Prostate gland (tissue), 2 donors: ENCODE measurements around the gene MAP4K3. TPM values are rescaled to one million over a fixed set of nuclear protein-coding genes. Genes with fewer than 3 reads are reported as not detected.

Experiments
- DNase-seq: peaks from one replicate; pipeline ENCODE4 v3.0.0-alpha.2; 2019; ENCODE audit warnings: low spot score
- H3K27ac ChIP-seq, 2 donors: fragments of 200-600 bp; sonication (generic); 2 replicates each; pipeline ENCODE4 v1.5.1; 2017 to 2019
- H3K27me3 ChIP-seq: fragments of 200-600 bp; sonication (generic); replicated peaks from 2 replicates; pipeline ENCODE4 v1.5.1; 2019; ENCODE audit not compliant: insufficient read depth
- H3K36me3 ChIP-seq, 2 donors: fragments of 200-600 bp; sonication (generic); 1 replicate in 1 of 2; 2 replicates in 1 of 2; pipeline versions ENCODE4 v1.5.1 to v1.8.1; 2017 to 2019
- H3K4me1 ChIP-seq: fragments of 200-600 bp; sonication (generic); replicated peaks from 2 replicates; pipeline ENCODE4 v1.5.1; 2019
- H3K4me3 ChIP-seq, 2 donors: fragments of 200-600 bp; sonication (generic); 2 replicates each; pipeline ENCODE4 v1.5.1; 2017 to 2019
- H3K9me3 ChIP-seq: fragments of 200-600 bp; sonication (generic); 2 replicates; pipeline ENCODE4 v1.5.1; 2017
- POLR2A ChIP-seq: fragments of 450-650 bp; IDR thresholded peaks from one replicate; pipeline ENCODE4 v1.6.1; 2016; ENCODE audit warnings: antibody characterized with exemption, mild to moderate bottlenecking
- POLR2AphosphoS5 ChIP-seq: sonication (generic); formaldehyde crosslinking; IDR thresholded peaks from one replicate; pipeline ENCODE4 v1.6.1; 2017; ENCODE audit warnings: antibody characterized with exemption
- WGBS: methylation state at CpG from one replicate; pipeline ENCODE4 v1.1.5; 2018; 5-methylcytosine and 5-hydroxymethylcytosine counted together
- intact Hi-C: fragments of 100-400 bp; cut with DNase I; formaldehyde crosslinking; loops from one replicate; pipeline ENCODE4 v1.14.2; 2022
- small RNA-seq, 2 donors: library from RNA; depleted of rRNA; stranded (forward); fragments of <200 nt; gene quantifications; one replicate each; pipeline ENCODE3, GENCODE V24; 2016
- total RNA-seq, 2 donors: library from RNA; depleted of rRNA; stranded (reverse); fragments of >200 nt; gene quantifications; one replicate each; pipeline ENCODE4 v1.1.0, GENCODE V29; 2016
- TF ChIP-seq, protein P1 (sequence below), 4 experiments: fragments of 200-600 bp in 2 of 4; fragments of 450-650 bp in 2 of 4; sonication (generic) in 2 of 4; IDR thresholded peaks; 1 replicate in 3 of 4; 2 replicates in 1 of 4; pipeline ENCODE4 v1.5.1; 2016 to 2019; ENCODE audit warnings: antibody characterized with exemption in 4 of 4, mild to moderate bottlenecking in 2 of 4, moderate library complexity in 2 of 4

The MAP4K3 gene
- total RNA-seq, 2 donors from 2014 or later = 34.3 to 41.8 TPM

DNA sequence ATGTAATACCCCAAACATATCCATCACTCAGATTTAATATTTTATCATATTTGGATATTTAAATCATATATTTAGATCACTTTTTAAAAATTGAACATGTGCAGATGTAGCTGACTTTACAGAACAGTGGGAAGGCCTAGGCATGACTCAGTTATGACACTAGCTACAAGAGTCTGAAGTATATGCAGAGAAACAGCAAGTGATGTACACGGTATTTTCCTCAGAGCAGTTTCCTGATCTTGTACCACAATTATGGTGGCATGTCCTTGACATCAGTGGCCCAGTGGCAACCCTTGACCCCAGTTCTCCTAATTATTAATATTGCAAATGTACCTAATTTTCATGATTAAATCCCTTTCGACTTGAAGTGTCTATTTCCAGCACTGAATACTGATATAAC lies 221.5 kb downstream of the MAP4K3 start:
- Histone ChIP-seq H3K27me3 (no peaks in the 10 kb centered on the region), H3K4me1 (no peaks in the 10 kb centered on the region), H3K4me3 (no peak overlapping the region), H3K9me3 (no peaks in the 10 kb centered on the region), H3K27ac (no peak overlapping the region), H3K36me3 (no peaks in the 10 kb centered on the region)
- 86% methylated on average over 2 of the region's 2 CpGs for WGBS
- TF ChIP-seq, protein P1, sequence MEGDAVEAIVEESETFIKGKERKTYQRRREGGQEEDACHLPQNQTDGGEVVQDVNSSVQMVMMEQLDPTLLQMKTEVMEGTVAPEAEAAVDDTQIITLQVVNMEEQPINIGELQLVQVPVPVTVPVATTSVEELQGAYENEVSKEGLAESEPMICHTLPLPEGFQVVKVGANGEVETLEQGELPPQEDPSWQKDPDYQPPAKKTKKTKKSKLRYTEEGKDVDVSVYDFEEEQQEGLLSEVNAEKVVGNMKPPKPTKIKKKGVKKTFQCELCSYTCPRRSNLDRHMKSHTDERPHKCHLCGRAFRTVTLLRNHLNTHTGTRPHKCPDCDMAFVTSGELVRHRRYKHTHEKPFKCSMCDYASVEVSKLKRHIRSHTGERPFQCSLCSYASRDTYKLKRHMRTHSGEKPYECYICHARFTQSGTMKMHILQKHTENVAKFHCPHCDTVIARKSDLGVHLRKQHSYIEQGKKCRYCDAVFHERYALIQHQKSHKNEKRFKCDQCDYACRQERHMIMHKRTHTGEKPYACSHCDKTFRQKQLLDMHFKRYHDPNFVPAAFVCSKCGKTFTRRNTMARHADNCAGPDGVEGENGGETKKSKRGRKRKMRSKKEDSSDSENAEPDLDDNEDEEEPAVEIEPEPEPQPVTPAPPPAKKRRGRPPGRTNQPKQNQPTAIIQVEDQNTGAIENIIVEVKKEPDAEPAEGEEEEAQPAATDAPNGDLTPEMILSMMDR (IDR thresholded peaks at IDR 0.05) = no peak
- TF ChIP-seq POLR2AphosphoS5 (no peak), POLR2A (no peak)
- no peak for DNase-seq
- intact Hi-C loops = no loop called here

DNA sequence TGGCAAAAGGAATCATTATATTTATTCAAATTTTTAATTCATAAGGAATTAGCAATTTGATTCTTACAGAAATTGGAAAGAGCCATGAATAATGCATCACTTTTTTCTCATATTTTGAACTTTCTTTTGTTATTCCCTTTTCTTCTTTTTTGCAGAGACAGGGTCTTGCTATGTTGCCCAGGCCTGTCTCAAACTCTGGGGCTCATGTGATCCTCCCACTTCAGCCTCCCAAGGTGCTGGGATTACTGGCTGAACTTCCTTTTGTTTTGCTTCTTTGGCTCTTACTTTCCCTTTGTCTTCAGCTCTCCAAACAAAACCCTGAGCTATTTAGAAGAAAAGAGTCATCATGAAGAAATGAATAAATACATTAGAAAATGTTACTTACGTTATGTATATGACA lies 224.1 kb downstream of the MAP4K3 start:
- Histone ChIP-seq H3K9me3 (no peaks in the 10 kb centered on the region), H3K27ac (no peak overlapping the region), H3K4me3 (no peak overlapping the region), H3K27me3 (no peaks in the 10 kb centered on the region), H3K36me3 (no peaks in the 10 kb centered on the region), H3K4me1 (no peaks in the 10 kb centered on the region)
- TF ChIP-seq, protein P1 (IDR thresholded peaks at IDR 0.05) = no peak
- no peak for TF ChIP-seq POLR2A
- TF ChIP-seq POLR2AphosphoS5 = no peak
- intact Hi-C loops = no loop called here
- DNase-seq = no peak
- WGBS = 98% methylated on average over 1 of the region's 1 CpG

DNA sequence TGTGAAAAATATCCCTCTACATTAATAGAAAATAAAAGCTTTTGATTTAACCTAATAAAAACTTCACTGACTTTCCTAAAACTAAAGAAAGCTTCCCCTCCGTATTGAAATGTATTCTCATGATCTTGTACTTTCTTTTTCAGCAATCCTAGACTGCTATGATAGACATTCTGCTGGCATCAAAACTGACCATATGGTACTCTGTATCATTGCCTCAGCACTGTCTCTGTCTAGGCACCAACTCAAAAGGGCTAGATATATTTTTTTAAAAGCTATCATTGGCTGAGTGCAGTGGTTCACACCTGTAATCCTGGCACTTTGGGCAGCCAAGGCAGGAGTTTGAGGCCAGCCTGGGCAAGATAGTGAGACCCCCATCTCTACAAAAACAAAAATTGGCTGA lies 226.2 kb downstream of the MAP4K3 start:
- H3K4me3 ChIP-seq = no peak overlapping the region
- 63% methylated on average over 1 of the region's 1 CpG for WGBS
- no peaks in the 10 kb centered on the region for H3K9me3 ChIP-seq
- no peak for DNase-seq
- intact Hi-C loops = no loop called here
- TF ChIP-seq POLR2AphosphoS5 (no peak), POLR2A (no peak)
- no peaks in the 10 kb centered on the region for H3K36me3 ChIP-seq
- H3K27me3 ChIP-seq = no peaks in the 10 kb centered on the region
- H3K27ac ChIP-seq = no peak overlapping the region
- no peaks in the 10 kb centered on the region for H3K4me1 ChIP-seq

DNA sequence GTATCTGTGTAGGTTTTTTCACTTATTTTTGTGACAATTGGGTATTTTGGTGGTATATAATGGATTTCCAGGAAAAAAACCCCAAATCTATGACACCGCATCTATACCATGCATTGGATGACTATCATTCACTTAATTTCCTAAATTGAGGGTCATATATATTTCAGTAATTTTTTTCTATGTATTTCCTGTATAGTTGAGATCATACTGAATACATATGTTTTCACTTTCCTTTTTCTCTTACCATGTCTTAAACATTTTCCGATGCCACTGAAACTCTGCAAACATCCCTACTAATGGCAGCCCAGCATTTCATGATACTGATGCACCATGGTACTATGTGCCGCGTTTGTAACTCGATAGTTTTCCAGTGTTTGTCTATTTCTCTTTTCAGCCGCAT lies 233.7 kb downstream of the MAP4K3 start:
- 88% methylated on average over 6 of the region's 6 CpGs for WGBS
- H3K4me1 ChIP-seq = no peaks in the 10 kb centered on the region
- TF ChIP-seq, protein P1 (IDR thresholded peaks at IDR 0.05) = no peak
- no peak for TF ChIP-seq POLR2A
- TF ChIP-seq POLR2AphosphoS5 = no peak
- no peaks in the 10 kb centered on the region for H3K36me3 ChIP-seq
- no peaks in the 10 kb centered on the region for H3K9me3 ChIP-seq
- DNase-seq = no peak
- intact Hi-C loops = no loop called here
- H3K27ac ChIP-seq = no peak overlapping the region
- no peak overlapping the region for H3K4me3 ChIP-seq
- H3K27me3 ChIP-seq = no peaks in the 10 kb centered on the region

DNA sequence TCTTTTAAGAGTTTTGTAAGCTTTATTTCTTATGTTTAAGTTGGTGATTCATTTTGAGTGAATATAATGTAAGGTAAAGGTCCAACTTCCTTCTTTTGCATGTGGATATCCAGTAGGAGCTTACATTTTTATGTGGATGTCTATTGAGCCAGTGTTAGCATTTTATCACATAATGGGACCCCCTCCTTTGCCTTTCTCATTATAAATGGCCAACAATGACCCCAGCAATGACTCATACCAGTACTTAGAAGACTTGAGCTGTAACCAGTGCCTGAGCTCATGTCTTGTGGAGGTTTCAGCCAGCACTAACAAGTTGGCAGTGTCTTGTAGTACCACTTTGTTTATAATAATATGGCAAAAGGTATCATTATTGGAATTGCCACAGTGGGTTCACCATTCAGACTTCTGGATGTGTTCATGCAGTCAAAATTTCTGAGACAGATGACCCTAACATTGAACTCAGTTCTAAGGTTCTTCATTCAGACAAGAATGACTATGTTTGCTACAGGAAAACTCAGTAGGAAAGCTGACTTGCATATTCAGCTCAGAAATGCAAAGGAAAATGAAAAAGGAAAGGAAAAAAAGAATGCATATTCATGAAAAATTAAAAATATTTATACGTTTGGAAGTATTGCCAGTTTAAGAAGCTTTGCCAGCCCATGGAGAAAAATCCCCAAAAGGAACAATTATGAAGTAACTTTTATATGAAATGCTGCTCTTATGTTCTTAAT lies 234.3 kb downstream of the MAP4K3 start:
- no peak for DNase-seq
- H3K27ac ChIP-seq = no peak overlapping the region
- no peaks in the 10 kb centered on the region for H3K4me1 ChIP-seq
- intact Hi-C loops = no loop called here
- no peaks in the 10 kb centered on the region for H3K27me3 ChIP-seq
- H3K9me3 ChIP-seq = no peaks in the 10 kb centered on the region
- no peak overlapping the region for H3K4me3 ChIP-seq
- TF ChIP-seq POLR2A = no peak
- TF ChIP-seq POLR2AphosphoS5 = no peak
- TF ChIP-seq, protein P1 (IDR thresholded peaks at IDR 0.05) = no peak
- 91% methylated on average over 1 of the region's 1 CpG for WGBS
- no peaks in the 10 kb centered on the region for H3K36me3 ChIP-seq

Small RNAs within 50 kb of the gene (small RNA-seq; reads per million reads assigned to genes)
- gene RF00272 = 0 reads per million in 2 donors

Other genes with a start within 250 kb of the MAP4K3 start
- gene CDKL4, start 193.3 kb downstream of the MAP4K3 start, total RNA-seq = not detected
- 1 to 10 TPM; 2.6 to 6.9 TPM for gene TMEM178A, start 228.6 kb upstream of the MAP4K3 start, total RNA-seq